ENCODE data around the gene ERAP2. TPM values are rescaled to one million over a fixed set of nuclear protein-coding genes. Genes with fewer than 3 reads are reported as not detected.
A peak's percentile ranks its signal among the peaks of the same experiment; 100 is the strongest.

The ERAP2 gene
- total and polyA plus RNA-seq, 10 of the 15 experiments (the other 5 are each of a cell fraction or from before 2014, with no cell fraction given) = 4.0 to 28.7 (median 11.7) TPM

DNA sequence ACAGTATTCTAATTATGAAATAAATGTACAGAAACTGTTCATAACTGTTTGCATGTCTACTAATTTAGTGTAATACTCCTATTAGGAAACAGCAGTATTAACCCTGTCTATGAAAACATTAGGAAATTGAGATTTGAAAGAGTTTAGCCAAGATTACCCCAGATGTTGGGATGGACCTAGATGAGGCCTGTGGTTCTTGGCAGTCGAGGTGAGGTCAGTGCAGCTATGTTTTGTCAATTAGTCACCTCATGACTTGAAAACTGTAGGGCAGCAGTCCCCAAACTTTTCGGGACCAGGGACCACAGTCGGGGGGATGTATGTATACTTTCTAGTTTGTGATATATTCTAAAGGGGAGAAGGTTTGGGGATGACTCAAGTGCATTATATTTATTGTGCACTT lies 64.3 kb downstream of the ERAP2 start (continued):
- TF ChIP-seq RB1 (IDR thresholded peaks at IDR 0.05; ENCODE audit: borderline replicate concordance) (no peak), LARP7 (IDR thresholded peaks at IDR 0.05) (no peak), ZNF622 (IDR thresholded peaks at IDR 0.05) (no peak), PAX8 (IDR thresholded peaks at IDR 0.05) (no peak)
- TF ChIP-seq, protein P1, sequence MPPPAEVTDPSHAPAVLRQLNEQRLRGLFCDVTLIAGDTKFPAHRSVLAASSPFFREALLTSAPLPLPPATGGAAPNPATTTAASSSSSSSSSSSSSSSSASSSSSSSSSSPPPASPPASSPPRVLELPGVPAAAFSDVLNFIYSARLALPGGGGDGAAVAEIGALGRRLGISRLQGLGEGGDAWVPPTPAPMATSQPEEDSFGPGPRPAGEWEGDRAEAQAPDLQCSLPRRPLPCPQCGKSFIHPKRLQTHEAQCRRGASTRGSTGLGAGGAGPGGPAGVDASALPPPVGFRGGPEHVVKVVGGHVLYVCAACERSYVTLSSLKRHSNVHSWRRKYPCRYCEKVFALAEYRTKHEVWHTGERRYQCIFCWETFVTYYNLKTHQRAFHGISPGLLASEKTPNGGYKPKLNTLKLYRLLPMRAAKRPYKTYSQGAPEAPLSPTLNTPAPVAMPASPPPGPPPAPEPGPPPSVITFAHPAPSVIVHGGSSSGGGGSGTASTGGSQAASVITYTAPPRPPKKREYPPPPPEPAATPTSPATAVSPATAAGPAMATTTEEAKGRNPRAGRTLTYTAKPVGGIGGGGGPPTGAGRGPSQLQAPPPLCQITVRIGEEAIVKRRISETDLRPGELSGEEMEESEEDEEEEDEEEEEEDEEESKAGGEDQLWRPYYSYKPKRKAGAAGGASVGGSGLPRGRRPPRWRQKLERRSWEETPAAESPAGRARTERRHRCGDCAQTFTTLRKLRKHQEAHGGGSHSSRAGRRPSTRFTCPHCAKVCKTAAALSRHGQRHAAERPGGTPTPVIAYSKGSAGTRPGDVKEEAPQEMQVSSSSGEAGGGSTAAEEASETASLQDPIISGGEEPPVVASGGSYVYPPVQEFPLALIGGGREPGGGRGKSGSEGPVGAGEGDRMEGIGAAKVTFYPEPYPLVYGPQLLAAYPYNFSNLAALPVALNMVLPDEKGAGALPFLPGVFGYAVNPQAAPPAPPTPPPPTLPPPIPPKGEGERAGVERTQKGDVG (CRISPR knock-in tag; IDR thresholded peaks at IDR 0.05) = no peak

DNA sequence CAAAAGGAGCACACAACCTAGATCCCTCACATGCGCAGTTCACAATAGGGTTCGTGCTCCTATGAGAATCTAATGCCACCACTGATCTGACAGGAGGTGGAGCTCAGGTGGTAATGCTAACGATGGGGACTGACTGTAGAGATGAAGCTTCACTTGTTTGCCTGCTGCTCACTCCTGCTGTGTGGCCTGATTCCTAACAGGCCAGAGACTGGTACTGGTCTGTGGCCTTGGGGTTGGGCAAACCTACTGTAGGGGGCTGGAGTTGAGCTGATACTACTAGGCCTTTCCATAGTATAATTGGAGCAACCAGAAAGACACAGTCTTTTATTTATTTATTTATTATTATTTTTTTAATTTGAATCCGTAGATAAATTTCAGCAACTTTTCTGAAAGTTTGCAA lies 64.8 kb downstream of the ERAP2 start:
- no peak for DNase-seq (ENCODE audit: low read depth, low spot score)
- ChIA-PET POLR2A (interaction anchor here (0.6 to 7.5 kb wide), 3 partner anchors 19 to 87 kb away, joined by 3 to 65 read pairs (median 3); no protein-coding TSS in a partner anchor), RAD21 (ENCODE audit: unreplicated experiment) (interaction anchor here (1.3 to 2.4 kb wide), 7 partner anchors 11 to 221 kb away, joined by 3 to 10 read pairs (median 4); no protein-coding TSS in a partner anchor), CTCF (interaction anchor here (1.2 to 1.9 kb wide), 5 partner anchors 20 to 224 kb away, joined by 3 to 17 read pairs (median 4); partner anchors contain the start of gene LIX1), SMC1A (ENCODE audit: uncharacterized antibody, unreplicated experiment) (interaction anchor here (0.6 to 4.3 kb wide), 11 partner anchors 8 to 165 kb away, joined by 3 to 25 read pairs (median 5); no protein-coding TSS in a partner anchor)
- FAIRE-seq = no peak
- Histone ChIP-seq H4K20me1 (ENCODE audit: control insufficient read depth, insufficient read depth) (no peaks in the 10 kb centered on the region; the same call in 1 of the 2 replicates), H3K79me2 (ENCODE audit: control insufficient read depth, insufficient read depth, low read length) (peaks cover 94% of the 10 kb centered on the region), H3K9me3 (replicated peaks; ENCODE audit: control insufficient read depth, insufficient read depth, low read length) (no peaks in the 10 kb centered on the region), H3K27me3 (replicated peaks in 1 of 2; ENCODE audit: control insufficient read depth in 2 of 2, insufficient read depth in 2 of 2, low read length in 1 of 2) (no peaks in the 10 kb centered on the region), H3K9ac (ENCODE audit: control insufficient read depth, insufficient read depth, low read length) (no peak overlapping the region), H3K4me1 (ENCODE audit: control insufficient read depth, insufficient read depth, low read length) (peaks cover 5% of the 10 kb centered on the region; the same call in 1 of the 2 replicates), H3K27ac (ENCODE audit: control insufficient read depth, insufficient read depth) (no peak overlapping the region), H3K36me3 (ENCODE audit: control insufficient read depth in 2 of 2, insufficient read depth in 2 of 2, low read length in 1 of 2) (peaks cover 0 to 7% of the 10 kb centered on the region in 2 experiments; a peak in 2 of 4 replicates), H3K4me3 (no peak overlapping the region), H2AFZ (ENCODE audit: control insufficient read depth, low read depth, low read length) (no peak overlapping the region), H3K4me2 (ENCODE audit: control insufficient read depth, insufficient read depth) (peak overlapping the region; percentile 42; the same call in 1 of the 2 replicates)
- no peak for ATAC-seq
- 100% methylated on average over 4 of the region's 4 CpGs for WGBS (ENCODE audit: insufficient coverage, insufficient replicate concordance, low lambda C conversion rate, missing lambda C conversion rate)
- intact Hi-C loops (cut with micrococcal nuclease; ENCODE audit: unreplicated experiment) = no loop called here
- in situ Hi-C loops (cut with MboI) = no loop called here
- BruUV-seq (replicated peaks) = no TSS peak
- TF ChIP-seq, protein P2, sequence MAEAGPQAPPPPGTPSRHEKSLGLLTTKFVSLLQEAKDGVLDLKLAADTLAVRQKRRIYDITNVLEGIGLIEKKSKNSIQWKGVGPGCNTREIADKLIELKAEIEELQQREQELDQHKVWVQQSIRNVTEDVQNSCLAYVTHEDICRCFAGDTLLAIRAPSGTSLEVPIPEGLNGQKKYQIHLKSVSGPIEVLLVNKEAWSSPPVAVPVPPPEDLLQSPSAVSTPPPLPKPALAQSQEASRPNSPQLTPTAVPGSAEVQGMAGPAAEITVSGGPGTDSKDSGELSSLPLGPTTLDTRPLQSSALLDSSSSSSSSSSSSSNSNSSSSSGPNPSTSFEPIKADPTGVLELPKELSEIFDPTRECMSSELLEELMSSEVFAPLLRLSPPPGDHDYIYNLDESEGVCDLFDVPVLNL (IDR thresholded peaks at IDR 0.05; ENCODE audit: low read depth, low read length) = no peak
- TF ChIP-seq, protein P3, sequence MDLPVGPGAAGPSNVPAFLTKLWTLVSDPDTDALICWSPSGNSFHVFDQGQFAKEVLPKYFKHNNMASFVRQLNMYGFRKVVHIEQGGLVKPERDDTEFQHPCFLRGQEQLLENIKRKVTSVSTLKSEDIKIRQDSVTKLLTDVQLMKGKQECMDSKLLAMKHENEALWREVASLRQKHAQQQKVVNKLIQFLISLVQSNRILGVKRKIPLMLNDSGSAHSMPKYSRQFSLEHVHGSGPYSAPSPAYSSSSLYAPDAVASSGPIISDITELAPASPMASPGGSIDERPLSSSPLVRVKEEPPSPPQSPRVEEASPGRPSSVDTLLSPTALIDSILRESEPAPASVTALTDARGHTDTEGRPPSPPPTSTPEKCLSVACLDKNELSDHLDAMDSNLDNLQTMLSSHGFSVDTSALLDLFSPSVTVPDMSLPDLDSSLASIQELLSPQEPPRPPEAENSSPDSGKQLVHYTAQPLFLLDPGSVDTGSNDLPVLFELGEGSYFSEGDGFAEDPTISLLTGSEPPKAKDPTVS (IDR thresholded peaks at IDR 0.05; ENCODE audit: low read depth, low read length) = no peak
- no peak for TF ChIP-seq ESRRA (IDR thresholded peaks at IDR 0.05; ENCODE audit: low read length)
- no peak for TF ChIP-seq ZNF384 (IDR thresholded peaks at IDR 0.05; ENCODE audit: borderline replicate concordance, low read depth, low read length)
- TF ChIP-seq, protein P4, sequence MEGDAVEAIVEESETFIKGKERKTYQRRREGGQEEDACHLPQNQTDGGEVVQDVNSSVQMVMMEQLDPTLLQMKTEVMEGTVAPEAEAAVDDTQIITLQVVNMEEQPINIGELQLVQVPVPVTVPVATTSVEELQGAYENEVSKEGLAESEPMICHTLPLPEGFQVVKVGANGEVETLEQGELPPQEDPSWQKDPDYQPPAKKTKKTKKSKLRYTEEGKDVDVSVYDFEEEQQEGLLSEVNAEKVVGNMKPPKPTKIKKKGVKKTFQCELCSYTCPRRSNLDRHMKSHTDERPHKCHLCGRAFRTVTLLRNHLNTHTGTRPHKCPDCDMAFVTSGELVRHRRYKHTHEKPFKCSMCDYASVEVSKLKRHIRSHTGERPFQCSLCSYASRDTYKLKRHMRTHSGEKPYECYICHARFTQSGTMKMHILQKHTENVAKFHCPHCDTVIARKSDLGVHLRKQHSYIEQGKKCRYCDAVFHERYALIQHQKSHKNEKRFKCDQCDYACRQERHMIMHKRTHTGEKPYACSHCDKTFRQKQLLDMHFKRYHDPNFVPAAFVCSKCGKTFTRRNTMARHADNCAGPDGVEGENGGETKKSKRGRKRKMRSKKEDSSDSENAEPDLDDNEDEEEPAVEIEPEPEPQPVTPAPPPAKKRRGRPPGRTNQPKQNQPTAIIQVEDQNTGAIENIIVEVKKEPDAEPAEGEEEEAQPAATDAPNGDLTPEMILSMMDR (IDR thresholded peaks at IDR 0.05 in 2 of 3, conservative IDR thresholded peaks at IDR 0.05 in 1 of 3; ENCODE audit: control insufficient read depth in 2 of 3, extremely low read depth in 1 of 3, insufficient read depth in 1 of 3, low read depth in 3 of 3, low read length in 3 of 3) = no peak
- TF ChIP-seq CBX5 (IDR thresholded peaks at IDR 0.05; ENCODE audit: low read depth) = no peak
- TF ChIP-seq JUND (IDR thresholded peaks at IDR 0.05; ENCODE audit: low read depth, low read length) = no peak
- TF ChIP-seq ZZZ3 (IDR thresholded peaks at IDR 0.05; ENCODE audit: control insufficient read depth, insufficient read length, low read depth) = no peak
- no peak for TF ChIP-seq NFYB (IDR thresholded peaks at IDR 0.05; ENCODE audit: insufficient read depth, low read depth, low read length)
- TF ChIP-seq SMARCA5 (IDR thresholded peaks at IDR 0.05) = no peak

Data from GM12878 (cell line).